Liver (tissue), 9 donors: Measurements from ENCODE around the gene HAAO. TPM values are rescaled to one million over a fixed set of nuclear protein-coding genes. Genes with fewer than 3 reads are reported as not detected.

Source experiments
- DNase-seq: peaks from one replicate; pipeline ENCODE4 v3.0.0-alpha.2; 2017; ENCODE audit warnings: low spot score
- H3K27ac ChIP-seq, 2 donors: one replicate each; pipeline ENCODE4 v1.7.0; 2013; ENCODE audit warnings: inconsistent platforms in 2 of 2, low read length in 2 of 2, control low read depth in 1 of 2, low read depth in 1 of 2, mild to moderate bottlenecking in 1 of 2
- H3K27me3 ChIP-seq, 4 donors: one replicate each; pipeline versions ENCODE4 v1.6.1 to v1.7.0; 2013; ENCODE audit warnings: low read length in 3 of 4, inconsistent platforms in 1 of 4, mild to moderate bottlenecking in 1 of 4, moderate library complexity in 1 of 4; ENCODE audit not compliant: control insufficient read depth in 4 of 4, insufficient read depth in 4 of 4
- H3K36me3 ChIP-seq, 4 donors: one replicate each; pipeline versions ENCODE4 v1.6.1 to v1.7.0; 2013; ENCODE audit warnings: low read length in 3 of 4, mild to moderate bottlenecking in 3 of 4, low read depth in 1 of 4, moderate library complexity in 1 of 4; ENCODE audit not compliant: control insufficient read depth in 4 of 4, insufficient read depth in 3 of 4
- H3K4me1 ChIP-seq, 4 donors: one replicate each; pipeline versions ENCODE4 v1.6.1 to v1.7.0; 2013; ENCODE audit warnings: low read length in 3 of 4, mild to moderate bottlenecking in 3 of 4, moderate library complexity in 1 of 4; ENCODE audit not compliant: control insufficient read depth in 4 of 4, insufficient read depth in 4 of 4
- H3K4me3 ChIP-seq, 3 donors: one replicate each; pipeline versions ENCODE4 v1.6.1 to v1.7.0; 2013; ENCODE audit warnings: low read length in 3 of 3, control low read depth in 1 of 3, low read depth in 1 of 3, mild to moderate bottlenecking in 1 of 3
- H3K9ac ChIP-seq, 2 donors: one replicate each; pipeline ENCODE4 v1.7.0; 2013; ENCODE audit warnings: low read length in 2 of 2, mild to moderate bottlenecking in 2 of 2, moderate library complexity in 2 of 2, control low read depth in 1 of 2, low read depth in 1 of 2
- H3K9me3 ChIP-seq, 4 donors: one replicate each; pipeline versions ENCODE4 v1.6.1 to v1.7.0; 2013; ENCODE audit warnings: low read length in 3 of 4; ENCODE audit not compliant: control insufficient read depth in 4 of 4
- FOXA2 ChIP-seq: IDR thresholded peaks from 2 replicates; pipeline ENCODE4 v1.6.1; 2016; ENCODE audit warnings: antibody characterized with exemption
- GABPA ChIP-seq, 2 donors: IDR thresholded peaks in 1 of 2; conservative IDR thresholded peaks in 1 of 2; 2 replicates each; pipeline ENCODE4 v1.6.1; 2016; ENCODE audit warnings: antibody characterized with exemption in 2 of 2, mild to moderate bottlenecking in 1 of 2, moderate library complexity in 1 of 2
- HNF4A ChIP-seq, 2 donors: conservative IDR thresholded peaks; 2 replicates each; pipeline ENCODE4 v1.6.1; 2016; ENCODE audit warnings: antibody characterized with exemption in 2 of 2, mild to moderate bottlenecking in 2 of 2
- HNF4G ChIP-seq: IDR thresholded peaks from 2 replicates; pipeline ENCODE4 v1.6.1; 2016; ENCODE audit warnings: antibody characterized with exemption
- JUND ChIP-seq, 2 donors: IDR thresholded peaks; 2 replicates each; pipeline ENCODE4 v1.6.1; 2016; ENCODE audit warnings: antibody characterized with exemption in 2 of 2
- NR2F2 ChIP-seq: IDR thresholded peaks from 2 replicates; pipeline ENCODE4 v1.6.1; 2016; ENCODE audit warnings: antibody characterized with exemption
- RXRA ChIP-seq, 2 donors: IDR thresholded peaks; 2 replicates each; pipeline ENCODE4 v1.6.1; 2017 to 2018; ENCODE audit warnings: antibody characterized with exemption in 2 of 2, mild to moderate bottlenecking in 1 of 2
- SP1 ChIP-seq: IDR thresholded peaks from 2 replicates; pipeline ENCODE4 v1.6.1; 2018; ENCODE audit warnings: antibody characterized with exemption, mild to moderate bottlenecking
- TAF1 ChIP-seq: conservative IDR thresholded peaks from 2 replicates; pipeline ENCODE4 v1.6.1; 2016; ENCODE audit warnings: antibody characterized with exemption, mild to moderate bottlenecking
- YY1 ChIP-seq: IDR thresholded peaks from 2 replicates; pipeline ENCODE4 v1.6.1; 2016; ENCODE audit warnings: antibody characterized with exemption, mild to moderate bottlenecking
- whole genome bisulfite sequencing: extraction: QIAGEN DNeasy Blood & Tissue Kit; methylation state at CpG from one replicate; pipeline ENCODE4 v1.1.7; 2013; 5-methylcytosine and 5-hydroxymethylcytosine counted together
- polyA plus RNA-seq, 2 donors: library from polyadenylated mRNA; stranded (reverse) in 1 of 2; unstranded in 1 of 2; fragments of 200-250 nt in 1 of 2; fragments of >200 nt in 1 of 2; fragmentation: Nextera tagmentation in 1 of 2; extraction: Ambion mirVana in 1 of 2; gene quantifications; one replicate each; pipeline versions ENCODE4 v1.2.1 to v1.2.3, GENCODE V29; 2013 to 2015
- total RNA-seq, 2 donors: library from RNA; depleted of rRNA; stranded (reverse); fragments of >200 nt; gene quantifications; one replicate each; pipeline ENCODE4 v1.2.3, GENCODE V29; 2014
- TF ChIP-seq, protein P1 (sequence below): IDR thresholded peaks from 2 replicates; pipeline ENCODE4 v1.6.1; 2016; ENCODE audit warnings: antibody characterized with exemption
- TF ChIP-seq, protein P2 (sequence below): IDR thresholded peaks from 2 replicates; pipeline ENCODE4 v1.6.1; 2016; ENCODE audit warnings: antibody characterized with exemption, mild to moderate bottlenecking
- TF ChIP-seq, protein P3 (sequence below): fragments of 150-350 bp; IDR thresholded peaks from 2 replicates; pipeline ENCODE4 v1.5.1; 2017; ENCODE audit warnings: improper control_type of control experiment, low read depth, low read length; ENCODE audit not compliant: missing input control
- donor health status: healthy.
- donor health status: healthy.
- donor health status: healthy.
- donor health status: healthy.
- donor health status: healthy.

HAAO gene
- total and polyA plus RNA-seq, 4 donors: 17.4 to 140 (median 130) TPM

DNA sequence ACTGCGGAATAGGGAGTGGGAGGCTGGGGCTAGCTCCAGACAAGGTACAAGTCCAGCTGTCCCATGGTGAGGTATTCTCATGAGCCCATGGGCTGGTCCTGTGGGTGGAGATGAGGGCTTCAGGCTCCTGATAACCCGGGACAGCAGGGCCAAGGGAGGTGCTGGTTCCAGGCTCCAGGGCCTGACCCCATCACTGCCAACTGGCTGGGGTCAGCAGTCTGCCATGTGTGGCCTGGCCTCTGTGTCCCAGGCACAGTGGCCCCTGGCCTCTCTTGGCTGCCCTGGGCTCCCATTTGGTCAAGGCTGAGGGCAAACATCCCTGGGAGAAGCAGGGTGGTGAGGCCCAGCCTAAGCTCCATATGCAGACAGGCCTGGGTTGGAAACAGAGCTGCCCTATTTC is 27.5 kb downstream of the HAAO start:
- Histone ChIP-seq H3K9me3 (no peaks in the 10 kb centered on the region), H3K4me1 (peaks cover 0 to 4% (median under 1%) of the 10 kb centered on the region in 4 donors), H3K9ac (no peak overlapping the region), H3K27me3 (no peaks in the 10 kb centered on the region), H3K27ac (no peak overlapping the region), H3K4me3 (no peak overlapping the region), H3K36me3 (peaks cover 0 to 13% (median 7%) of the 10 kb centered on the region in 4 donors)
- WGBS: 61% methylated on average over 2 of the region's 2 CpGs
- no peak for DNase-seq
- TF ChIP-seq HNF4A (conservative IDR thresholded peaks at IDR 0.05) (peak in 1 of 2 donors; percentile 15), HNF4G (no peak), GABPA (IDR thresholded peaks at IDR 0.05 in 1 of 2, conservative IDR thresholded peaks at IDR 0.05 in 1 of 2) (no peak), RXRA (IDR thresholded peaks at IDR 0.05) (no peak)
- TF ChIP-seq, protein P1, sequence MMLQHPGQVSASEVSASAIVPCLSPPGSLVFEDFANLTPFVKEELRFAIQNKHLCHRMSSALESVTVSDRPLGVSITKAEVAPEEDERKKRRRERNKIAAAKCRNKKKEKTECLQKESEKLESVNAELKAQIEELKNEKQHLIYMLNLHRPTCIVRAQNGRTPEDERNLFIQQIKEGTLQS: no peak

DNA sequence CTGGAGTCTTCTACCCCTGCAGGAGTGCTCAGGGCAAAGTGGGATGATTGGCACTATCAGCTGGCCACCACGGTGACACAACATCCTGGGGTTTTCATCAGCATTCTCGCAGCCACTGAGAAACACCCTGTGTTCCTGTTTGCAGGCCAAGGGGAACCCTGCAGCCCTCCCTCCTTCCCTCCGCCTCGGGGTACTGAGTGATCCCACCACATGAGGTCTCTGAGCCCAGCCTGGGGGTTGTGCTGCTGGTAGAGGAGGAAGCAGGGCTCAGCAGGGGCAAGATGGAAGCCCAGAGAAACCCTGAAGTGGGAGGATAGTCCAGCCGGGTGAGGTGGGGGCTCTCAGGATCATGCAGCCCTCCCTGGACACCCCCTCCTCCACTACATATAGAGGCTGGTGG is 28.3 kb downstream of the HAAO start, which contains the start of gene OXER1:
OXER1 (minus strand) TSS at position 40 of the 400 bp plus-strand sequence. CDS start 73 bp downstream, outside the sequence.
- H3K36me3 ChIP-seq: peaks cover 0 to 8% (median 4%) of the 10 kb centered on the region in 4 donors
- no peak for TF ChIP-seq YY1
- TF ChIP-seq, protein P2, sequence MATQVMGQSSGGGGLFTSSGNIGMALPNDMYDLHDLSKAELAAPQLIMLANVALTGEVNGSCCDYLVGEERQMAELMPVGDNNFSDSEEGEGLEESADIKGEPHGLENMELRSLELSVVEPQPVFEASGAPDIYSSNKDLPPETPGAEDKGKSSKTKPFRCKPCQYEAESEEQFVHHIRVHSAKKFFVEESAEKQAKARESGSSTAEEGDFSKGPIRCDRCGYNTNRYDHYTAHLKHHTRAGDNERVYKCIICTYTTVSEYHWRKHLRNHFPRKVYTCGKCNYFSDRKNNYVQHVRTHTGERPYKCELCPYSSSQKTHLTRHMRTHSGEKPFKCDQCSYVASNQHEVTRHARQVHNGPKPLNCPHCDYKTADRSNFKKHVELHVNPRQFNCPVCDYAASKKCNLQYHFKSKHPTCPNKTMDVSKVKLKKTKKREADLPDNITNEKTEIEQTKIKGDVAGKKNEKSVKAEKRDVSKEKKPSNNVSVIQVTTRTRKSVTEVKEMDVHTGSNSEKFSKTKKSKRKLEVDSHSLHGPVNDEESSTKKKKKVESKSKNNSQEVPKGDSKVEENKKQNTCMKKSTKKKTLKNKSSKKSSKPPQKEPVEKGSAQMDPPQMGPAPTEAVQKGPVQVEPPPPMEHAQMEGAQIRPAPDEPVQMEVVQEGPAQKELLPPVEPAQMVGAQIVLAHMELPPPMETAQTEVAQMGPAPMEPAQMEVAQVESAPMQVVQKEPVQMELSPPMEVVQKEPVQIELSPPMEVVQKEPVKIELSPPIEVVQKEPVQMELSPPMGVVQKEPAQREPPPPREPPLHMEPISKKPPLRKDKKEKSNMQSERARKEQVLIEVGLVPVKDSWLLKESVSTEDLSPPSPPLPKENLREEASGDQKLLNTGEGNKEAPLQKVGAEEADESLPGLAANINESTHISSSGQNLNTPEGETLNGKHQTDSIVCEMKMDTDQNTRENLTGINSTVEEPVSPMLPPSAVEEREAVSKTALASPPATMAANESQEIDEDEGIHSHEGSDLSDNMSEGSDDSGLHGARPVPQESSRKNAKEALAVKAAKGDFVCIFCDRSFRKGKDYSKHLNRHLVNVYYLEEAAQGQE: no peak
- no peak for TF ChIP-seq FOXA2
- 67% methylated on average over 5 of the region's 5 CpGs for WGBS
- no peak within 1 kb of the TSS for H3K9ac ChIP-seq
- H3K9me3 ChIP-seq: no peaks in the 10 kb centered on the region
- H3K4me3 ChIP-seq: no peak within 1 kb of the TSS
- H3K4me1 ChIP-seq: peaks cover 0 to 4% (median under 1%) of the 10 kb centered on the region in 4 donors
- H3K27me3 ChIP-seq: no peaks in the 10 kb centered on the region
- H3K27ac ChIP-seq: no peak within 1 kb of the TSS
- DNase-seq: no peak

DNA sequence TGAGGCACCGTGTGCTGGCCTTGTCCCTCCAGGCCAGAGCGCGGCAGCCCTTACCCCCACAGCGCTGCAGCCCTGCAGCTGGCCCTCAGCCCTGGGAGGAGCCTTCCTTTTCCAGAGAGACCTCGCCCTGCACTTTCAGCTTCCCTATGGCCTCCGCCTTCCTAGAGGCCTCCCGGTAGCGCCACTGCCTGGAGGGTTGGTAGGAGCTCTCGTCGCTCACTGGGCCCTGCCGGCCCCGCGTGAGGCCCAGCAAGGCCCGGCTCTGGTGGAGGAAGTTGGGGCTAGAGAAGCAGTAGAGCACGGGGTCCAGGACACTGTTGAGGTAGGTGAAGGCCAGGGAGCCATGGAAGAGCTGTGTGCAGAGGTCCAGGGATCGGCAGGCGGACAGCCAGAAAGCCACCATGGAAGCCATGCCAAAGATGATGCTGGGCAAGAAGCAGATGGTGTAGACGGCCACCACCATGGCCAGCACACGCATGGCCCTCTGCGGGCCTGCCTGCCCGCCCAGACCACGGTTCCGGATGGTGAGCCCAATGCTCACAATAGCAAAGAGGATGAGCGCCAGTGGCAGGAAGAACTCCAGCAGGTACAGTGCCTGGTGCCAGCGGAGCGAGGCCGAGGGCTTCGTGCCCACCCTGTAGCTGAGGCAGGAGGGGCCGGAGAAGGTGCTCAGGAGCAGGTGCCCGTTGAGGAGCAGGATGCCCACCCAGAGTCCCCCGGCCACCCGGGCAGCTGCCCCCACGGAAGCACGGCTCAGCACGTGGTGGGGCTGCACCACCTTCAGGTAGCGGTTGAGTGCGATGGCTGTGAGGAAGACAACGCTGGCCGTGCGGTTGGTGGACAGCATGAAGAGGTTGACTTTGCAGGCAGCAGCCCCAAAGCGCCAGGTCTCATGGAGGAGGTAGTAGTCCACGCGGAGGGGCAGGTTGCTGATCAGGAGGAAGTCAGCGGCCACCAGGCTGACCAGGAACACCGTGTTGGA is 29.3 kb downstream of the HAAO start:
- TF ChIP-seq, protein P3, sequence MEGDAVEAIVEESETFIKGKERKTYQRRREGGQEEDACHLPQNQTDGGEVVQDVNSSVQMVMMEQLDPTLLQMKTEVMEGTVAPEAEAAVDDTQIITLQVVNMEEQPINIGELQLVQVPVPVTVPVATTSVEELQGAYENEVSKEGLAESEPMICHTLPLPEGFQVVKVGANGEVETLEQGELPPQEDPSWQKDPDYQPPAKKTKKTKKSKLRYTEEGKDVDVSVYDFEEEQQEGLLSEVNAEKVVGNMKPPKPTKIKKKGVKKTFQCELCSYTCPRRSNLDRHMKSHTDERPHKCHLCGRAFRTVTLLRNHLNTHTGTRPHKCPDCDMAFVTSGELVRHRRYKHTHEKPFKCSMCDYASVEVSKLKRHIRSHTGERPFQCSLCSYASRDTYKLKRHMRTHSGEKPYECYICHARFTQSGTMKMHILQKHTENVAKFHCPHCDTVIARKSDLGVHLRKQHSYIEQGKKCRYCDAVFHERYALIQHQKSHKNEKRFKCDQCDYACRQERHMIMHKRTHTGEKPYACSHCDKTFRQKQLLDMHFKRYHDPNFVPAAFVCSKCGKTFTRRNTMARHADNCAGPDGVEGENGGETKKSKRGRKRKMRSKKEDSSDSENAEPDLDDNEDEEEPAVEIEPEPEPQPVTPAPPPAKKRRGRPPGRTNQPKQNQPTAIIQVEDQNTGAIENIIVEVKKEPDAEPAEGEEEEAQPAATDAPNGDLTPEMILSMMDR: no peak
- TF ChIP-seq, protein P1: no peak
- TF ChIP-seq SP1 (no peak), FOXA2 (no peak), NR2F2 (no peak), HNF4A (conservative IDR thresholded peaks at IDR 0.05) (no peak), TAF1 (no peak), GABPA (IDR thresholded peaks at IDR 0.05 in 1 of 2, conservative IDR thresholded peaks at IDR 0.05 in 1 of 2) (no peak), JUND (IDR thresholded peaks at IDR 0.05) (no peak)
- TF ChIP-seq, protein P2: no peak
- H3K4me3 ChIP-seq: no peak overlapping the region
- H3K27me3 ChIP-seq: no peaks in the 10 kb centered on the region
- peaks cover 0 to 4% (median under 1%) of the 10 kb centered on the region in 4 donors for H3K4me1 ChIP-seq
- no peak overlapping the region for H3K27ac ChIP-seq
- DNase-seq: no peak
- H3K9ac ChIP-seq: no peak overlapping the region
- H3K36me3 ChIP-seq: peaks cover 0 to 6% (median 2%) of the 10 kb centered on the region in 4 donors
- WGBS: 95% methylated on average over 45 of the region's 45 CpGs
- no peaks in the 10 kb centered on the region for H3K9me3 ChIP-seq
